Liver (tissue), 3 donors: Measurements from ENCODE around the gene RASSF10.

Experiments
- FOXA1 ChIP-seq: IDR thresholded peaks from 2 replicates; pipeline ENCODE4 v1.6.1; 2016; ENCODE audit warnings: antibody characterized with exemption
- GABPA ChIP-seq, 2 donors: IDR thresholded peaks in 1 of 2; conservative IDR thresholded peaks in 1 of 2; 2 replicates each; pipeline ENCODE4 v1.6.1; 2016; ENCODE audit warnings: antibody characterized with exemption in 2 of 2, mild to moderate bottlenecking in 1 of 2, moderate library complexity in 1 of 2
- JUND ChIP-seq, 2 donors: IDR thresholded peaks; 2 replicates each; pipeline ENCODE4 v1.6.1; 2016; ENCODE audit warnings: antibody characterized with exemption in 2 of 2
- RAD21 ChIP-seq, 2 donors: IDR thresholded peaks; 2 replicates each; pipeline ENCODE4 v1.6.1; 2016; ENCODE audit warnings: antibody characterized with exemption in 2 of 2, mild to moderate bottlenecking in 2 of 2
- RXRA ChIP-seq, 2 donors: IDR thresholded peaks; 2 replicates each; pipeline ENCODE4 v1.6.1; 2017 to 2018; ENCODE audit warnings: antibody characterized with exemption in 2 of 2, mild to moderate bottlenecking in 1 of 2
- SP1 ChIP-seq: IDR thresholded peaks from 2 replicates; pipeline ENCODE4 v1.6.1; 2018; ENCODE audit warnings: antibody characterized with exemption, mild to moderate bottlenecking
- TAF1 ChIP-seq: conservative IDR thresholded peaks from 2 replicates; pipeline ENCODE4 v1.6.1; 2016; ENCODE audit warnings: antibody characterized with exemption, mild to moderate bottlenecking
- YY1 ChIP-seq: IDR thresholded peaks from 2 replicates; pipeline ENCODE4 v1.6.1; 2016; ENCODE audit warnings: antibody characterized with exemption, mild to moderate bottlenecking
- ZBTB33 ChIP-seq: IDR thresholded peaks from 2 replicates; pipeline ENCODE4 v1.6.1; 2016; ENCODE audit warnings: antibody characterized with exemption
- TF ChIP-seq, protein P1 (sequence below): fragments of 150-350 bp; IDR thresholded peaks from 2 replicates; pipeline ENCODE4 v1.5.1; 2017; ENCODE audit warnings: improper control_type of control experiment, low read depth, low read length; ENCODE audit not compliant: missing input control
- TF ChIP-seq, protein P2 (sequence below): IDR thresholded peaks from 2 replicates; pipeline ENCODE4 v1.6.1; 2016; ENCODE audit warnings: antibody characterized with exemption, mild to moderate bottlenecking
- TF ChIP-seq, protein P3 (sequence below): IDR thresholded peaks from 2 replicates; pipeline ENCODE4 v1.6.1; 2016; ENCODE audit warnings: antibody characterized with exemption
- donor health status: healthy.
- donor health status: healthy.

GRCh38 chr11:13013054-13013488 lies 4.0 kb downstream of the RASSF10 start:
- TF ChIP-seq, protein P1, sequence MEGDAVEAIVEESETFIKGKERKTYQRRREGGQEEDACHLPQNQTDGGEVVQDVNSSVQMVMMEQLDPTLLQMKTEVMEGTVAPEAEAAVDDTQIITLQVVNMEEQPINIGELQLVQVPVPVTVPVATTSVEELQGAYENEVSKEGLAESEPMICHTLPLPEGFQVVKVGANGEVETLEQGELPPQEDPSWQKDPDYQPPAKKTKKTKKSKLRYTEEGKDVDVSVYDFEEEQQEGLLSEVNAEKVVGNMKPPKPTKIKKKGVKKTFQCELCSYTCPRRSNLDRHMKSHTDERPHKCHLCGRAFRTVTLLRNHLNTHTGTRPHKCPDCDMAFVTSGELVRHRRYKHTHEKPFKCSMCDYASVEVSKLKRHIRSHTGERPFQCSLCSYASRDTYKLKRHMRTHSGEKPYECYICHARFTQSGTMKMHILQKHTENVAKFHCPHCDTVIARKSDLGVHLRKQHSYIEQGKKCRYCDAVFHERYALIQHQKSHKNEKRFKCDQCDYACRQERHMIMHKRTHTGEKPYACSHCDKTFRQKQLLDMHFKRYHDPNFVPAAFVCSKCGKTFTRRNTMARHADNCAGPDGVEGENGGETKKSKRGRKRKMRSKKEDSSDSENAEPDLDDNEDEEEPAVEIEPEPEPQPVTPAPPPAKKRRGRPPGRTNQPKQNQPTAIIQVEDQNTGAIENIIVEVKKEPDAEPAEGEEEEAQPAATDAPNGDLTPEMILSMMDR: no peak
- TF ChIP-seq TAF1: no peak
- TF ChIP-seq YY1: no peak
- TF ChIP-seq, protein P2, sequence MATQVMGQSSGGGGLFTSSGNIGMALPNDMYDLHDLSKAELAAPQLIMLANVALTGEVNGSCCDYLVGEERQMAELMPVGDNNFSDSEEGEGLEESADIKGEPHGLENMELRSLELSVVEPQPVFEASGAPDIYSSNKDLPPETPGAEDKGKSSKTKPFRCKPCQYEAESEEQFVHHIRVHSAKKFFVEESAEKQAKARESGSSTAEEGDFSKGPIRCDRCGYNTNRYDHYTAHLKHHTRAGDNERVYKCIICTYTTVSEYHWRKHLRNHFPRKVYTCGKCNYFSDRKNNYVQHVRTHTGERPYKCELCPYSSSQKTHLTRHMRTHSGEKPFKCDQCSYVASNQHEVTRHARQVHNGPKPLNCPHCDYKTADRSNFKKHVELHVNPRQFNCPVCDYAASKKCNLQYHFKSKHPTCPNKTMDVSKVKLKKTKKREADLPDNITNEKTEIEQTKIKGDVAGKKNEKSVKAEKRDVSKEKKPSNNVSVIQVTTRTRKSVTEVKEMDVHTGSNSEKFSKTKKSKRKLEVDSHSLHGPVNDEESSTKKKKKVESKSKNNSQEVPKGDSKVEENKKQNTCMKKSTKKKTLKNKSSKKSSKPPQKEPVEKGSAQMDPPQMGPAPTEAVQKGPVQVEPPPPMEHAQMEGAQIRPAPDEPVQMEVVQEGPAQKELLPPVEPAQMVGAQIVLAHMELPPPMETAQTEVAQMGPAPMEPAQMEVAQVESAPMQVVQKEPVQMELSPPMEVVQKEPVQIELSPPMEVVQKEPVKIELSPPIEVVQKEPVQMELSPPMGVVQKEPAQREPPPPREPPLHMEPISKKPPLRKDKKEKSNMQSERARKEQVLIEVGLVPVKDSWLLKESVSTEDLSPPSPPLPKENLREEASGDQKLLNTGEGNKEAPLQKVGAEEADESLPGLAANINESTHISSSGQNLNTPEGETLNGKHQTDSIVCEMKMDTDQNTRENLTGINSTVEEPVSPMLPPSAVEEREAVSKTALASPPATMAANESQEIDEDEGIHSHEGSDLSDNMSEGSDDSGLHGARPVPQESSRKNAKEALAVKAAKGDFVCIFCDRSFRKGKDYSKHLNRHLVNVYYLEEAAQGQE: no peak
- TF ChIP-seq RAD21 (IDR thresholded peaks at IDR 0.05): no peak
- TF ChIP-seq, protein P3, sequence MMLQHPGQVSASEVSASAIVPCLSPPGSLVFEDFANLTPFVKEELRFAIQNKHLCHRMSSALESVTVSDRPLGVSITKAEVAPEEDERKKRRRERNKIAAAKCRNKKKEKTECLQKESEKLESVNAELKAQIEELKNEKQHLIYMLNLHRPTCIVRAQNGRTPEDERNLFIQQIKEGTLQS: no peak
- no peak for TF ChIP-seq ZBTB33
- no peak for TF ChIP-seq FOXA1
- no peak for TF ChIP-seq RXRA (IDR thresholded peaks at IDR 0.05)
- no peak for TF ChIP-seq SP1
- TF ChIP-seq JUND (IDR thresholded peaks at IDR 0.05): no peak
- TF ChIP-seq GABPA (IDR thresholded peaks at IDR 0.05 in 1 of 2, conservative IDR thresholded peaks at IDR 0.05 in 1 of 2): no peak
